HEK293 (cell line): ENCODE data around the gene CHRNA4.

ENCODE experiments used
- CTCF ChIA-PET: fragments of 350-600 bp; formaldehyde crosslinking; extraction: SDS; loops from one replicate; lab custom pipeline; 2021; ENCODE audit warnings: antibody characterized with exemption; lab: Yijun Ruan, JAX
- POLR2A ChIA-PET: fragments of 300-600 bp; formaldehyde crosslinking; extraction: SDS; loops from one replicate; lab custom pipeline; 2020; ENCODE audit warnings: antibody characterized with exemption, inconsistent platforms; lab: Yijun Ruan, JAX
- H3K27ac ChIP-seq: fragments of 200-500 bp; sonication (Bioruptor generic); 2 replicates; pipeline ENCODE4 v1.5.1; 2014; ENCODE audit warnings: low read depth, low read length, control low read depth, inconsistent platforms; ENCODE audit errors: extremely low read depth
- H3K36me3 ChIP-seq, 2 experiments: fragments of 200-500 bp in 1 of 2; sonication (Bioruptor generic) in 1 of 2; 1 replicate in 1 of 2; 2 replicates in 1 of 2; pipeline ENCODE4 v1.5.1; 2014 to 2017; ENCODE audit warnings: inconsistent platforms in 2 of 2, low read length in 2 of 2; ENCODE audit not compliant: control insufficient read depth in 2 of 2, insufficient read depth in 1 of 2
- H3K4me1 ChIP-seq: fragments of 200-500 bp; sonication (Bioruptor generic); 2 replicates; pipeline ENCODE4 v1.5.1; 2014; ENCODE audit warnings: mild to moderate bottlenecking, low read length, inconsistent platforms; ENCODE audit not compliant: control insufficient read depth, insufficient read depth
- H3K4me3 ChIP-seq: 2 replicates; pipeline ENCODE4 v1.5.1; 2011; ENCODE audit warnings: low read depth, mild to moderate bottlenecking, control low read depth, low read length, moderate library complexity
- H3K9me3 ChIP-seq: fragments of 200-500 bp; sonication (Bioruptor generic); 2 replicates; pipeline ENCODE4 v1.5.1; 2014; ENCODE audit warnings: low read depth, low read length, inconsistent platforms; ENCODE audit not compliant: control insufficient read depth, insufficient read depth
- AEBP2 ChIP-seq: fragments of 450-650 bp; formaldehyde crosslinking; IDR thresholded peaks from 2 replicates; pipeline ENCODE4 v1.5.1; 2016; ENCODE audit warnings: missing biosample characterization, missing genetic modification characterization, borderline replicate concordance
- EGR2 ChIP-seq: fragments of 450-650 bp; formaldehyde crosslinking; IDR thresholded peaks from 2 replicates; pipeline ENCODE4 v1.5.1; 2016; ENCODE audit warnings: low read depth, missing biosample characterization, missing genetic modification characterization
- HIC1 ChIP-seq: fragments of 450-650 bp; formaldehyde crosslinking; IDR thresholded peaks from 2 replicates; pipeline ENCODE4 v1.5.1; 2016; ENCODE audit warnings: missing biosample characterization, missing genetic modification characterization
- HOXD13 ChIP-seq: sonication (generic); formaldehyde crosslinking; IDR thresholded peaks from 2 replicates; pipeline ENCODE4 v1.8.0; 2022; ENCODE audit warnings: missing genetic modification reagents, borderline replicate concordance
- OVOL3 ChIP-seq: fragments of 450-650 bp; formaldehyde crosslinking; IDR thresholded peaks from 2 replicates; pipeline ENCODE4 v1.5.1; 2016; ENCODE audit warnings: missing biosample characterization, missing genetic modification characterization
- ZBTB48 ChIP-seq: fragments of 450-650 bp; formaldehyde crosslinking; IDR thresholded peaks from 2 replicates; pipeline ENCODE4 v1.5.1; 2016; ENCODE audit warnings: missing biosample characterization, missing genetic modification characterization
- ZFP41 ChIP-seq: fragments of 450-650 bp; formaldehyde crosslinking; IDR thresholded peaks from 2 replicates; pipeline ENCODE4 v1.5.1; 2016; ENCODE audit warnings: missing biosample characterization, missing genetic modification characterization, borderline replicate concordance
- ZNF112 ChIP-seq: fragments of 450-650 bp; formaldehyde crosslinking; IDR thresholded peaks from 2 replicates; pipeline ENCODE4 v1.5.0; 2017; ENCODE audit warnings: missing biosample characterization, missing genetic modification characterization
- ZNF140 ChIP-seq: fragments of 450-650 bp; formaldehyde crosslinking; IDR thresholded peaks from 2 replicates; pipeline ENCODE4 v1.5.1; 2016; ENCODE audit warnings: missing biosample characterization, missing genetic modification characterization
- ZNF2 ChIP-seq: fragments of 450-650 bp; formaldehyde crosslinking; IDR thresholded peaks from 2 replicates; pipeline ENCODE4 v1.5.1; 2016; ENCODE audit warnings: missing biosample characterization, missing genetic modification characterization
- ZNF280C ChIP-seq: fragments of 450-650 bp; formaldehyde crosslinking; IDR thresholded peaks from 2 replicates; pipeline ENCODE4 v1.5.1; 2016; ENCODE audit warnings: missing biosample characterization, missing genetic modification characterization
- ZNF341 ChIP-seq: fragments of 450-650 bp; formaldehyde crosslinking; IDR thresholded peaks from 2 replicates; pipeline ENCODE4; 2016; ENCODE audit warnings: low read depth, missing biosample characterization, missing genetic modification characterization
- ZNF449 ChIP-seq: fragments of 450-650 bp; formaldehyde crosslinking; IDR thresholded peaks from 2 replicates; pipeline ENCODE4 v1.5.1; 2017; ENCODE audit warnings: missing biosample characterization, mild to moderate bottlenecking, missing genetic modification characterization, moderate library complexity
- ZNF561 ChIP-seq: fragments of 450-650 bp; IDR thresholded peaks from 2 replicates; pipeline ENCODE4 v1.5.1; 2018; ENCODE audit warnings: missing biosample characterization, missing genetic modification characterization, borderline replicate concordance
- ZNF585B ChIP-seq: fragments of 450-650 bp; formaldehyde crosslinking; IDR thresholded peaks from 2 replicates; pipeline ENCODE4 v1.5.1; 2016; ENCODE audit warnings: missing biosample characterization, missing genetic modification characterization
- ZNF623 ChIP-seq: fragments of 450-650 bp; formaldehyde crosslinking; IDR thresholded peaks from 2 replicates; pipeline ENCODE4 v1.5.1; 2016; ENCODE audit warnings: missing biosample characterization, missing genetic modification characterization
- ZNF670 ChIP-seq: fragments of 450-650 bp; formaldehyde crosslinking; IDR thresholded peaks from 2 replicates; pipeline ENCODE4 v1.5.1; 2016; ENCODE audit warnings: missing biosample characterization, missing genetic modification characterization, low read depth
- ZNF692 ChIP-seq: fragments of 450-650 bp; formaldehyde crosslinking; IDR thresholded peaks from 2 replicates; pipeline ENCODE4 v1.5.1; 2016; ENCODE audit warnings: missing biosample characterization, missing genetic modification characterization

The CHRNA4 gene

GRCh38 chr20:63408684-63409046, 47.5 kb upstream of the CHRNA4 start:
- TF ChIP-seq HOXD13, result no peak
- TF ChIP-seq ZNF2, result no peak
- no peak for TF ChIP-seq ZNF692 (tag by site-specific recombination)
- TF ChIP-seq EGR2, result peak; percentile 40
- no peak for TF ChIP-seq ZNF140 (tag by site-specific recombination)
- TF ChIP-seq ZNF670, result no peak
- no peak for TF ChIP-seq ZFP41 (tag by site-specific recombination)
- Histone ChIP-seq H3K27ac (no peak overlapping the region), H3K9me3 (no peaks in the 10 kb centered on the region), H3K4me1 (no peaks in the 10 kb centered on the region), H3K4me3 (no peak overlapping the region), H3K36me3 (no peaks in the 10 kb centered on the region)
- POLR2A ChIA-PET, result no interaction called here
- CTCF ChIA-PET, result no interaction called here

- no peaks in the 10 kb centered on the region for H3K36me3 ChIP-seq
- H3K9me3 ChIP-seq, result no peaks in the 10 kb centered on the region
- no peaks in the 10 kb centered on the region for H3K4me1 ChIP-seq
- TF ChIP-seq ZNF280C (no peak), ZNF623 (no peak), ZNF112 (tag by site-specific recombination) (no peak), ZNF341 (tag by site-specific recombination) (no peak), ZBTB48 (no peak), OVOL3 (tag by site-specific recombination) (no peak), AEBP2 (tag by site-specific recombination) (no peak), HIC1 (tag by site-specific recombination) (no peak), ZNF561 (tag by site-specific recombination) (no peak), ZNF585B (tag by site-specific recombination) (no peak), ZNF449 (tag by site-specific recombination) (no peak)
- POLR2A ChIA-PET, result no interaction called here
- H3K27ac ChIP-seq, result no peak overlapping the region
- H3K4me3 ChIP-seq, result no peak overlapping the region
- CTCF ChIA-PET, result no interaction called here
Observed at GRCh38 chr20:63407928-63408683, 47.0 kb upstream of the CHRNA4 start.
